Fibroblast of skin of right biceps (primary cell): ENCODE data around the gene RABGAP1L.
A peak's percentile ranks its signal among the peaks of the same experiment; 100 is the strongest.
"Not testable (repeated sequence)": the region's sequence is repeated elsewhere in the genome, so short reads cannot be mapped to it uniquely, and the experiment has no call there.

Experiments used
- DNase-seq: peaks from one replicate; pipeline ENCODE4 v3.0.0-alpha.2; 2013

Gene RABGAP1L

GRCh38 chr1:174466607-174467006 lies 307.3 kb downstream of the RABGAP1L start:
- DNase-seq: no peak

- DNase-seq: no peak
These were observed 309.7 kb downstream of the RABGAP1L start for GRCh38 chr1:174469052-174469451.

GRCh38 chr1:174469687-174470086 lies 310.4 kb downstream of the RABGAP1L start:
- no peak for DNase-seq

GRCh38 chr1:174479281-174479680 lies 320.0 kb downstream of the RABGAP1L start:
- no peak for DNase-seq

GRCh38 chr1:174480324-174480723 lies 321.0 kb downstream of the RABGAP1L start:
- no peak for DNase-seq

- no peak for DNase-seq
These were observed 332.3 kb downstream of the RABGAP1L start for GRCh38 chr1:174491606-174492005.

- no peak for DNase-seq
These were observed 338.2 kb downstream of the RABGAP1L start for GRCh38 chr1:174497478-174497877.

GRCh38 chr1:174516755-174517154 lies 357.4 kb downstream of the RABGAP1L start:
- not testable (repeated sequence) for DNase-seq

- no peak for DNase-seq
These were observed 360.5 kb downstream of the RABGAP1L start for GRCh38 chr1:174519844-174520243.

- DNase-seq: no peak
These were observed 372.4 kb downstream of the RABGAP1L start for GRCh38 chr1:174531751-174532150.

GRCh38 chr1:174534789-174535188 lies 375.5 kb downstream of the RABGAP1L start:
- peak; percentile 37 for DNase-seq

GRCh38 chr1:174535207-174535606 lies 375.9 kb downstream of the RABGAP1L start:
- DNase-seq: peak; percentile 6

- not testable (repeated sequence) for DNase-seq
These were observed 384.1 kb downstream of the RABGAP1L start for GRCh38 chr1:174543421-174543820.

- DNase-seq: no peak
These were observed 391.0 kb downstream of the RABGAP1L start for GRCh38 chr1:174550296-174550695.

- no peak for DNase-seq
These were observed 397.1 kb downstream of the RABGAP1L start for GRCh38 chr1:174556392-174556791.

- DNase-seq: no peak
These were observed 409.2 kb downstream of the RABGAP1L start for GRCh38 chr1:174568551-174568950.

- DNase-seq: no peak
These were observed 409.9 kb downstream of the RABGAP1L start for GRCh38 chr1:174569240-174569639.

- no peak for DNase-seq
These were observed 413.5 kb downstream of the RABGAP1L start for GRCh38 chr1:174572771-174573170.

GRCh38 chr1:174576120-174576519 lies 416.8 kb downstream of the RABGAP1L start:
- DNase-seq: not testable (repeated sequence)

- no peak for DNase-seq
These were observed 418.4 kb downstream of the RABGAP1L start for GRCh38 chr1:174577681-174578080.

- peak; percentile 12 for DNase-seq
These were observed 421.5 kb downstream of the RABGAP1L start for GRCh38 chr1:174580801-174581200.

- no peak for DNase-seq
These were observed 424.0 kb downstream of the RABGAP1L start for GRCh38 chr1:174583316-174583715.

- DNase-seq: no peak
These were observed 424.8 kb downstream of the RABGAP1L start for GRCh38 chr1:174584071-174584470.

- not testable (repeated sequence) for DNase-seq
These were observed 429.3 kb downstream of the RABGAP1L start for GRCh38 chr1:174588618-174589017.

GRCh38 chr1:174605198-174605597 lies 445.9 kb downstream of the RABGAP1L start:
- DNase-seq: no peak

GRCh38 chr1:174606471-174606870 lies 447.2 kb downstream of the RABGAP1L start:
- DNase-seq: no peak
